WTC11 (cell line): ENCODE data around the gene OLFM2. TPM values are rescaled to one million over a fixed set of nuclear protein-coding genes. Genes with fewer than 3 reads are reported as not detected.

Experiments used
- ATAC-seq: fragments of 200-7000 bp; cut with Tn5 transposase; 2 replicates; pipeline ENCODE4 v1.10.0; 2021; ENCODE audit warnings: mild to moderate bottlenecking, moderate library complexity
- CTCF ChIA-PET: fragments of 300-600 bp; sonication (Branson Sonifier 250); formaldehyde crosslinking; loops from one replicate; lab custom pipeline; 2021; ENCODE audit warnings: antibody characterized with exemption; lab: Charles Lee
- POLR2A ChIA-PET: fragments of 350-600 bp; sonication (Branson Sonifier 250); formaldehyde crosslinking; loops from one replicate; lab custom pipeline; 2021; ENCODE audit warnings: antibody characterized with exemption; lab: Charles Lee
- DNase-seq: peaks from one replicate; pipeline ENCODE4 v3.0.0; 2021; ENCODE audit warnings: low spot score
- H3K27ac Mint-ChIP-seq: 2 replicates; pipeline ENCODE4 v1.8.0; 2021; ENCODE audit warnings: mixed read lengths
- H3K27me3 Mint-ChIP-seq: 2 replicates; pipeline ENCODE4 v1.8.0; 2021; ENCODE audit warnings: low read depth, mild to moderate bottlenecking, moderate library complexity, mixed read lengths
- H3K36me3 Mint-ChIP-seq: 2 replicates; pipeline ENCODE4 v1.8.0; 2021; ENCODE audit warnings: mixed read lengths
- H3K4me1 Mint-ChIP-seq: 2 replicates; pipeline ENCODE4 v1.8.0; 2022; ENCODE audit warnings: mixed read lengths
- H3K4me3 Mint-ChIP-seq: 2 replicates; pipeline ENCODE4 v1.8.0; 2021; ENCODE audit warnings: mild to moderate bottlenecking, moderate library complexity, mixed read lengths
- H3K9me3 Mint-ChIP-seq: 2 replicates; pipeline ENCODE4 v1.8.0; 2021; ENCODE audit warnings: mixed read lengths
- CBFB ChIP-seq: sonication (generic); formaldehyde crosslinking; IDR thresholded peaks from 2 replicates; pipeline ENCODE4 v1.8.1; 2022; ENCODE audit warnings: mild to moderate bottlenecking, low read depth, missing genetic modification reagents
- ESRRA ChIP-seq: sonication (generic); formaldehyde crosslinking; IDR thresholded peaks from 2 replicates; pipeline ENCODE4 v1.8.1; 2022; ENCODE audit warnings: mild to moderate bottlenecking, missing genetic modification reagents, borderline replicate concordance
- HMGA2 ChIP-seq: fragments of 250-450 bp; sonication (Bioruptor Pico); IDR thresholded peaks from 2 replicates; pipeline ENCODE4 v1.4.0; 2021; ENCODE audit warnings: mild to moderate bottlenecking, moderate library complexity
- JAZF1 ChIP-seq: fragments of 250-450 bp; sonication (Bioruptor Pico); IDR thresholded peaks from 2 replicates; pipeline ENCODE4 v1.9.0; 2021; ENCODE audit warnings: moderate library complexity, mild to moderate bottlenecking, inconsistent platforms
- JUN ChIP-seq: sonication (generic); formaldehyde crosslinking; IDR thresholded peaks from 2 replicates; pipeline ENCODE4 v1.8.0; 2023; ENCODE audit warnings: mild to moderate bottlenecking, missing genetic modification reagents
- MXD4 ChIP-seq: fragments of 250-450 bp; sonication (Bioruptor Pico); IDR thresholded peaks from 2 replicates; pipeline ENCODE4 v1.8.0; 2021; ENCODE audit warnings: mild to moderate bottlenecking, moderate library complexity, borderline replicate concordance
- NFATC4 ChIP-seq: fragments of 250-450 bp; sonication (Bioruptor Pico); IDR thresholded peaks from 2 replicates; pipeline ENCODE4 v1.9.0; 2021; ENCODE audit warnings: mild to moderate bottlenecking
- OVOL2 ChIP-seq: fragments of 250-450 bp; sonication (Bioruptor Pico); IDR thresholded peaks from 2 replicates; pipeline ENCODE4 v1.9.0; 2021; ENCODE audit warnings: mild to moderate bottlenecking, borderline replicate concordance
- SOX15 ChIP-seq: fragments of 250-450 bp; sonication (Bioruptor Pico); IDR thresholded peaks from 2 replicates; pipeline ENCODE4 v1.9.0; 2021; ENCODE audit warnings: mild to moderate bottlenecking
- ZNF232 ChIP-seq: sonication (generic); formaldehyde crosslinking; IDR thresholded peaks from 2 replicates; pipeline ENCODE4 v1.8.0; 2022; ENCODE audit warnings: mild to moderate bottlenecking, missing genetic modification reagents
- ZNF396 ChIP-seq: fragments of 250-450 bp; sonication (Bioruptor Pico); IDR thresholded peaks from 2 replicates; pipeline ENCODE4 v1.8.0; 2021; ENCODE audit warnings: mild to moderate bottlenecking, moderate library complexity, borderline replicate concordance
- total RNA-seq: library from RNA; stranded (reverse); gene quantifications from 3 replicates; pipeline ENCODE4 v1.2.3, GENCODE V29; 2021
- TF ChIP-seq, protein P1 (sequence below): sonication (generic); formaldehyde crosslinking; IDR thresholded peaks from 2 replicates; pipeline ENCODE4 v1.8.0; 2022; ENCODE audit warnings: missing genetic modification reagents
- TF ChIP-seq, protein P2 (sequence below): fragments of 250-450 bp; sonication (Bioruptor Pico); IDR thresholded peaks from 2 replicates; pipeline ENCODE4 v1.9.0; 2021; ENCODE audit warnings: mild to moderate bottlenecking, borderline replicate concordance
- TF ChIP-seq, protein P3 (sequence below): sonication (generic); formaldehyde crosslinking; IDR thresholded peaks from 2 replicates; pipeline ENCODE4 v1.8.0; 2023; ENCODE audit warnings: missing genetic modification reagents, mild to moderate bottlenecking, borderline replicate concordance
- TF ChIP-seq, protein P4 (sequence below): fragments of 250-450 bp; sonication (Bioruptor Pico); IDR thresholded peaks from 2 replicates; pipeline ENCODE4 v2.1.2; 2022; ENCODE audit warnings: mild to moderate bottlenecking, moderate library complexity
- TF ChIP-seq, protein P5 (sequence below): sonication (generic); formaldehyde crosslinking; IDR thresholded peaks from 2 replicates; pipeline ENCODE4 v1.8.0; 2022; ENCODE audit warnings: mild to moderate bottlenecking, missing genetic modification reagents
- TF ChIP-seq, protein P6 (sequence below): sonication (generic); formaldehyde crosslinking; IDR thresholded peaks from 2 replicates; pipeline ENCODE4 v1.8.1; 2022; ENCODE audit warnings: missing genetic modification reagents, borderline replicate concordance

Gene OLFM2
- total RNA-seq, 1 experiment from 2014 or later = 66.0 TPM

DNA sequence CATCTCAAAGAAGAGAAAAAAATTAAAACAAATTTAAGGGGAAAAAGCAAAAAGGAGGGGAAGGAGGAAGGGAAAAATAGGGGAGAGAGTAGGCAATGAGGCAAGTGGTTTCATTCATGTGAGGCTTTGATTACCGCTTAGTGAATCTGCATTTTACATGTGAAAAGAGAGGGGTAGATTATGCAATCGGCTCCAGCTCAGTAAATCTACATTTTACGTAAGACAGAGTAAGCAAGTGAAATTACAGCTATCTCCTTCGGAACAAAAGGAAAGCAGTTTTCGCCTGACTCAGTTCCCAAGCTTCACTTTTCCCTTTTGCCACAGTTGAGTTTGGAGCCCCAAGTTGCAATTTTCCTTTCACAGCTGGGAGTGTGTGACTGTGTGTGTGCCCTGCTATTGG, 16.0 kb upstream of the OLFM2 start:
- ChIA-PET CTCF (interaction anchor here (0.6 to 5.3 kb wide), 6 partner anchors 13 to 146 kb away, joined by 3 to 30 read pairs (median 11); partner anchors contain the start of genes COL5A3 and OLFM2), POLR2A (no interaction called here)
- DNase-seq = no peak
- Mint-ChIP-seq H3K4me1 (peaks cover 19% of the 10 kb centered on the region), H3K36me3 (no peaks in the 10 kb centered on the region), H3K9me3 (no peaks in the 10 kb centered on the region), H3K4me3 (peak overlapping the region; percentile 6; the same call in 1 of the 2 replicates), H3K27me3 (no peaks in the 10 kb centered on the region; the same call in 1 of the 2 replicates)
- TF ChIP-seq OVOL2 (CRISPR knock-in tag) (no peak), ZNF396 (no peak), ZNF232 (CRISPR knock-in tag) (peak; percentile 96)
- TF ChIP-seq, all 79 proteins: peak for 1
- ATAC-seq = peak; percentile 39; the same call in 1 of the 2 replicates
- peak overlapping the region; percentile 97 for H3K27ac Mint-ChIP-seq

DNA sequence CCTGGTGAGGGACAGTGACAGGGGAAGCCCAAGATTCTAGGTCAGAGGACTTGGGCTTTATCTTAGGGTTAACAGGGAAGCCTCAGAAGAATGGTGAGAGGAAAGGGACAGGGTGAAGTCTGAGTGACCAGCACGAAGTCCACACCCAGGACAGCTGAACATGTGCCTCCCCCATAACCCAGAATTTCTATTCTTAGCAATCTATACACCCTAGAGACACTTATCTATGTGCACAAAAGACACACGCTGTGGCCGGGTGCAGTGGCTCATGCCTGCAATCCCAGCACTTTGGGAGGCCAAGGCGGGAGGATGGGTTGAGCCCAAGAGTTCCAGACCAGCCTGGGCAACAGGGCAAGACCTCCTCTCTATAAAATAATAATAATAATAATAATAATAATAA, 11.1 kb upstream of the OLFM2 start:
- H3K27ac Mint-ChIP-seq = no peak overlapping the region
- CTCF ChIA-PET = interaction anchor here (0.5 to 0.9 kb wide), 2 partner anchors 52 to 80 kb away, joined by 3 read pairs; no protein-coding TSS in a partner anchor
- no peak for DNase-seq
- H3K36me3 Mint-ChIP-seq = no peaks in the 10 kb centered on the region
- ATAC-seq = no peak
- H3K27me3 Mint-ChIP-seq = peaks cover 8% of the 10 kb centered on the region
- peaks cover 23% of the 10 kb centered on the region for H3K4me1 Mint-ChIP-seq
- H3K4me3 Mint-ChIP-seq = no peak overlapping the region
- POLR2A ChIA-PET = interaction anchor here (0.6 kb wide), 1 partner anchor 14 kb away, joined by 3 read pairs; no protein-coding TSS in a partner anchor
- H3K9me3 Mint-ChIP-seq = peaks cover 1% of the 10 kb centered on the region
- TF ChIP-seq NFATC4 (CRISPR knock-in tag) (no peak), CBFB (CRISPR knock-in tag) (no peak), HMGA2 (CRISPR knock-in tag) (no peak), ESRRA (CRISPR knock-in tag) (no peak), JUN (no peak), MXD4 (CRISPR knock-in tag) (no peak), JAZF1 (no peak), SOX15 (CRISPR knock-in tag) (no peak)
- TF ChIP-seq, protein P1, sequence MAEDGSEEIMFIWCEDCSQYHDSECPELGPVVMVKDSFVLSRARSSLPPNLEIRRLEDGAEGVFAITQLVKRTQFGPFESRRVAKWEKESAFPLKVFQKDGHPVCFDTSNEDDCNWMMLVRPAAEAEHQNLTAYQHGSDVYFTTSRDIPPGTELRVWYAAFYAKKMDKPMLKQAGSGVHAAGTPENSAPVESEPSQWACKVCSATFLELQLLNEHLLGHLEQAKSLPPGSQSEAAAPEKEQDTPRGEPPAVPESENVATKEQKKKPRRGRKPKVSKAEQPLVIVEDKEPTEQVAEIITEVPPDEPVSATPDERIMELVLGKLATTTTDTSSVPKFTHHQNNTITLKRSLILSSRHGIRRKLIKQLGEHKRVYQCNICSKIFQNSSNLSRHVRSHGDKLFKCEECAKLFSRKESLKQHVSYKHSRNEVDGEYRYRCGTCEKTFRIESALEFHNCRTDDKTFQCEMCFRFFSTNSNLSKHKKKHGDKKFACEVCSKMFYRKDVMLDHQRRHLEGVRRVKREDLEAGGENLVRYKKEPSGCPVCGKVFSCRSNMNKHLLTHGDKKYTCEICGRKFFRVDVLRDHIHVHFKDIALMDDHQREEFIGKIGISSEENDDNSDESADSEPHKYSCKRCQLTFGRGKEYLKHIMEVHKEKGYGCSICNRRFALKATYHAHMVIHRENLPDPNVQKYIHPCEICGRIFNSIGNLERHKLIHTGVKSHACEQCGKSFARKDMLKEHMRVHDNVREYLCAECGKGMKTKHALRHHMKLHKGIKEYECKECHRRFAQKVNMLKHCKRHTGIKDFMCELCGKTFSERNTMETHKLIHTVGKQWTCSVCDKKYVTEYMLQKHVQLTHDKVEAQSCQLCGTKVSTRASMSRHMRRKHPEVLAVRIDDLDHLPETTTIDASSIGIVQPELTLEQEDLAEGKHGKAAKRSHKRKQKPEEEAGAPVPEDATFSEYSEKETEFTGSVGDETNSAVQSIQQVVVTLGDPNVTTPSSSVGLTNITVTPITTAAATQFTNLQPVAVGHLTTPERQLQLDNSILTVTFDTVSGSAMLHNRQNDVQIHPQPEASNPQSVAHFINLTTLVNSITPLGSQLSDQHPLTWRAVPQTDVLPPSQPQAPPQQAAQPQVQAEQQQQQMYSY (CRISPR knock-in tag) = no peak
- TF ChIP-seq, protein P2, sequence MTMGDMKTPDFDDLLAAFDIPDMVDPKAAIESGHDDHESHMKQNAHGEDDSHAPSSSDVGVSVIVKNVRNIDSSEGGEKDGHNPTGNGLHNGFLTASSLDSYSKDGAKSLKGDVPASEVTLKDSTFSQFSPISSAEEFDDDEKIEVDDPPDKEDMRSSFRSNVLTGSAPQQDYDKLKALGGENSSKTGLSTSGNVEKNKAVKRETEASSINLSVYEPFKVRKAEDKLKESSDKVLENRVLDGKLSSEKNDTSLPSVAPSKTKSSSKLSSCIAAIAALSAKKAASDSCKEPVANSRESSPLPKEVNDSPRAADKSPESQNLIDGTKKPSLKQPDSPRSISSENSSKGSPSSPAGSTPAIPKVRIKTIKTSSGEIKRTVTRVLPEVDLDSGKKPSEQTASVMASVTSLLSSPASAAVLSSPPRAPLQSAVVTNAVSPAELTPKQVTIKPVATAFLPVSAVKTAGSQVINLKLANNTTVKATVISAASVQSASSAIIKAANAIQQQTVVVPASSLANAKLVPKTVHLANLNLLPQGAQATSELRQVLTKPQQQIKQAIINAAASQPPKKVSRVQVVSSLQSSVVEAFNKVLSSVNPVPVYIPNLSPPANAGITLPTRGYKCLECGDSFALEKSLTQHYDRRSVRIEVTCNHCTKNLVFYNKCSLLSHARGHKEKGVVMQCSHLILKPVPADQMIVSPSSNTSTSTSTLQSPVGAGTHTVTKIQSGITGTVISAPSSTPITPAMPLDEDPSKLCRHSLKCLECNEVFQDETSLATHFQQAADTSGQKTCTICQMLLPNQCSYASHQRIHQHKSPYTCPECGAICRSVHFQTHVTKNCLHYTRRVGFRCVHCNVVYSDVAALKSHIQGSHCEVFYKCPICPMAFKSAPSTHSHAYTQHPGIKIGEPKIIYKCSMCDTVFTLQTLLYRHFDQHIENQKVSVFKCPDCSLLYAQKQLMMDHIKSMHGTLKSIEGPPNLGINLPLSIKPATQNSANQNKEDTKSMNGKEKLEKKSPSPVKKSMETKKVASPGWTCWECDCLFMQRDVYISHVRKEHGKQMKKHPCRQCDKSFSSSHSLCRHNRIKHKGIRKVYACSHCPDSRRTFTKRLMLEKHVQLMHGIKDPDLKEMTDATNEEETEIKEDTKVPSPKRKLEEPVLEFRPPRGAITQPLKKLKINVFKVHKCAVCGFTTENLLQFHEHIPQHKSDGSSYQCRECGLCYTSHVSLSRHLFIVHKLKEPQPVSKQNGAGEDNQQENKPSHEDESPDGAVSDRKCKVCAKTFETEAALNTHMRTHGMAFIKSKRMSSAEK (CRISPR knock-in tag) = no peak
- TF ChIP-seq, protein P3, sequence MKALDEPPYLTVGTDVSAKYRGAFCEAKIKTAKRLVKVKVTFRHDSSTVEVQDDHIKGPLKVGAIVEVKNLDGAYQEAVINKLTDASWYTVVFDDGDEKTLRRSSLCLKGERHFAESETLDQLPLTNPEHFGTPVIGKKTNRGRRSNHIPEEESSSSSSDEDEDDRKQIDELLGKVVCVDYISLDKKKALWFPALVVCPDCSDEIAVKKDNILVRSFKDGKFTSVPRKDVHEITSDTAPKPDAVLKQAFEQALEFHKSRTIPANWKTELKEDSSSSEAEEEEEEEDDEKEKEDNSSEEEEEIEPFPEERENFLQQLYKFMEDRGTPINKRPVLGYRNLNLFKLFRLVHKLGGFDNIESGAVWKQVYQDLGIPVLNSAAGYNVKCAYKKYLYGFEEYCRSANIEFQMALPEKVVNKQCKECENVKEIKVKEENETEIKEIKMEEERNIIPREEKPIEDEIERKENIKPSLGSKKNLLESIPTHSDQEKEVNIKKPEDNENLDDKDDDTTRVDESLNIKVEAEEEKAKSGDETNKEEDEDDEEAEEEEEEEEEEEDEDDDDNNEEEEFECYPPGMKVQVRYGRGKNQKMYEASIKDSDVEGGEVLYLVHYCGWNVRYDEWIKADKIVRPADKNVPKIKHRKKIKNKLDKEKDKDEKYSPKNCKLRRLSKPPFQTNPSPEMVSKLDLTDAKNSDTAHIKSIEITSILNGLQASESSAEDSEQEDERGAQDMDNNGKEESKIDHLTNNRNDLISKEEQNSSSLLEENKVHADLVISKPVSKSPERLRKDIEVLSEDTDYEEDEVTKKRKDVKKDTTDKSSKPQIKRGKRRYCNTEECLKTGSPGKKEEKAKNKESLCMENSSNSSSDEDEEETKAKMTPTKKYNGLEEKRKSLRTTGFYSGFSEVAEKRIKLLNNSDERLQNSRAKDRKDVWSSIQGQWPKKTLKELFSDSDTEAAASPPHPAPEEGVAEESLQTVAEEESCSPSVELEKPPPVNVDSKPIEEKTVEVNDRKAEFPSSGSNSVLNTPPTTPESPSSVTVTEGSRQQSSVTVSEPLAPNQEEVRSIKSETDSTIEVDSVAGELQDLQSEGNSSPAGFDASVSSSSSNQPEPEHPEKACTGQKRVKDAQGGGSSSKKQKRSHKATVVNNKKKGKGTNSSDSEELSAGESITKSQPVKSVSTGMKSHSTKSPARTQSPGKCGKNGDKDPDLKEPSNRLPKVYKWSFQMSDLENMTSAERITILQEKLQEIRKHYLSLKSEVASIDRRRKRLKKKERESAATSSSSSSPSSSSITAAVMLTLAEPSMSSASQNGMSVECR (CRISPR knock-in tag) = no peak
- TF ChIP-seq, protein P4, sequence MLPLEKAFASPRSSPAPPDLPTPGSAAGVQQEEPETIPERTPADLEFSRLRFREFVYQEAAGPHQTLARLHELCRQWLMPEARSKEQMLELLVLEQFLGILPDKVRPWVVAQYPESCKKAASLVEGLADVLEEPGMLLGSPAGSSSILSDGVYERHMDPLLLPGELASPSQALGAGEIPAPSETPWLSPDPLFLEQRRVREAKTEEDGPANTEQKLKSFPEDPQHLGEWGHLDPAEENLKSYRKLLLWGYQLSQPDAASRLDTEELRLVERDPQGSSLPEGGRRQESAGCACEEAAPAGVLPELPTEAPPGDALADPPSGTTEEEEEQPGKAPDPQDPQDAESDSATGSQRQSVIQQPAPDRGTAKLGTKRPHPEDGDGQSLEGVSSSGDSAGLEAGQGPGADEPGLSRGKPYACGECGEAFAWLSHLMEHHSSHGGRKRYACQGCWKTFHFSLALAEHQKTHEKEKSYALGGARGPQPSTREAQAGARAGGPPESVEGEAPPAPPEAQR (CRISPR knock-in tag) = no peak
- TF ChIP-seq, protein P5, sequence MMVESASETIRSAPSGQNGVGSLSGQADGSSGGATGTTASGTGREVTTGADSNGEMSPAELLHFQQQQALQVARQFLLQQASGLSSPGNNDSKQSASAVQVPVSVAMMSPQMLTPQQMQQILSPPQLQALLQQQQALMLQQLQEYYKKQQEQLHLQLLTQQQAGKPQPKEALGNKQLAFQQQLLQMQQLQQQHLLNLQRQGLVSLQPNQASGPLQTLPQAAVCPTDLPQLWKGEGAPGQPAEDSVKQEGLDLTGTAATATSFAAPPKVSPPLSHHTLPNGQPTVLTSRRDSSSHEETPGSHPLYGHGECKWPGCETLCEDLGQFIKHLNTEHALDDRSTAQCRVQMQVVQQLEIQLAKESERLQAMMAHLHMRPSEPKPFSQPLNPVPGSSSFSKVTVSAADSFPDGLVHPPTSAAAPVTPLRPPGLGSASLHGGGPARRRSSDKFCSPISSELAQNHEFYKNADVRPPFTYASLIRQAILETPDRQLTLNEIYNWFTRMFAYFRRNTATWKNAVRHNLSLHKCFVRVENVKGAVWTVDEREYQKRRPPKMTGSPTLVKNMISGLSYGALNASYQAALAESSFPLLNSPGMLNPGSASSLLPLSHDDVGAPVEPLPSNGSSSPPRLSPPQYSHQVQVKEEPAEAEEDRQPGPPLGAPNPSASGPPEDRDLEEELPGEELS (CRISPR knock-in tag) = no peak
- TF ChIP-seq, protein P6, sequence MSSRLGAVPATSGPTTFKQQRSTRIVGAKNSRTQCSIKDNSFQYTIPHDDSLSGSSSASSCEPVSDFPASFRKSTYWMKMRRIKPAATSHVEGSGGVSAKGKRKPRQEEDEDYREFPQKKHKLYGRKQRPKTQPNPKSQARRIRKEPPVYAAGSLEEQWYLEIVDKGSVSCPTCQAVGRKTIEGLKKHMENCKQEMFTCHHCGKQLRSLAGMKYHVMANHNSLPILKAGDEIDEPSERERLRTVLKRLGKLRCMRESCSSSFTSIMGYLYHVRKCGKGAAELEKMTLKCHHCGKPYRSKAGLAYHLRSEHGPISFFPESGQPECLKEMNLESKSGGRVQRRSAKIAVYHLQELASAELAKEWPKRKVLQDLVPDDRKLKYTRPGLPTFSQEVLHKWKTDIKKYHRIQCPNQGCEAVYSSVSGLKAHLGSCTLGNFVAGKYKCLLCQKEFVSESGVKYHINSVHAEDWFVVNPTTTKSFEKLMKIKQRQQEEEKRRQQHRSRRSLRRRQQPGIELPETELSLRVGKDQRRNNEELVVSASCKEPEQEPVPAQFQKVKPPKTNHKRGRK = no peak
